Activated CD8-positive, alpha-beta T cell treated with anti-CD3 and anti-CD28 coated beads for 36 hours (primary cell): ENCODE data around the gene PSMD11. TPM values are rescaled to one million over a fixed set of nuclear protein-coding genes. Genes with fewer than 3 reads are reported as not detected.

ENCODE experiments used
- ATAC-seq: fragments of 200-7000 bp; cut with Tn5 transposase; one replicate; pipeline ENCODE4 v1.10.0; 2021; ENCODE audit warnings: mild to moderate bottlenecking, moderate library complexity
- CTCF ChIA-PET: fragments of 350-600 bp; sonication (Branson Sonifier 250); formaldehyde crosslinking; loops from one replicate; lab custom pipeline; 2021; ENCODE audit warnings: antibody characterized with exemption; lab: Charles Lee
- POLR2A ChIA-PET: fragments of 350-600 bp; sonication (Branson Sonifier 250); formaldehyde crosslinking; loops from one replicate; lab custom pipeline; 2021; ENCODE audit warnings: antibody characterized with exemption; lab: Charles Lee
- DNase-seq: peaks from one replicate; pipeline ENCODE4 v3.0.0-alpha.2; 2020
- H3K27ac Mint-ChIP-seq: one replicate; pipeline ENCODE4 v1.8.0; 2021; ENCODE audit warnings: mild to moderate bottlenecking, mixed read lengths
- H3K27me3 Mint-ChIP-seq: one replicate; pipeline ENCODE4 v1.8.0; 2021; ENCODE audit warnings: mixed read lengths
- H3K36me3 Mint-ChIP-seq: one replicate; pipeline ENCODE4 v1.8.0; 2021; ENCODE audit warnings: low read depth, mixed read lengths
- H3K4me1 Mint-ChIP-seq: one replicate; pipeline ENCODE4 v1.8.0; 2021; ENCODE audit warnings: low read depth, mixed read lengths
- H3K4me3 Mint-ChIP-seq: one replicate; pipeline ENCODE4 v1.8.0; 2021; ENCODE audit warnings: mild to moderate bottlenecking, moderate library complexity, mixed read lengths
- H3K9me3 Mint-ChIP-seq: one replicate; pipeline ENCODE4 v1.8.0; 2021; ENCODE audit warnings: mixed read lengths
- intact Hi-C: fragments of 100-400 bp; cut with micrococcal nuclease; formaldehyde crosslinking; loops from one replicate; pipeline ENCODE4 v1.10.0; 2022
- total RNA-seq, 2 experiments: library from RNA; stranded (reverse); gene quantifications; one replicate each; pipeline ENCODE4 v1.2.3, GENCODE V29; 2021
- TF ChIP-seq, protein P1 (sequence below): fragments of 200-600 bp; IDR thresholded peaks from one replicate; pipeline ENCODE4 v1.8.0; 2022; ENCODE audit warnings: antibody characterized with exemption, mild to moderate bottlenecking

PSMD11 gene
- total RNA-seq, 2 experiments from 2014 or later = 119 to 130 TPM

DNA sequence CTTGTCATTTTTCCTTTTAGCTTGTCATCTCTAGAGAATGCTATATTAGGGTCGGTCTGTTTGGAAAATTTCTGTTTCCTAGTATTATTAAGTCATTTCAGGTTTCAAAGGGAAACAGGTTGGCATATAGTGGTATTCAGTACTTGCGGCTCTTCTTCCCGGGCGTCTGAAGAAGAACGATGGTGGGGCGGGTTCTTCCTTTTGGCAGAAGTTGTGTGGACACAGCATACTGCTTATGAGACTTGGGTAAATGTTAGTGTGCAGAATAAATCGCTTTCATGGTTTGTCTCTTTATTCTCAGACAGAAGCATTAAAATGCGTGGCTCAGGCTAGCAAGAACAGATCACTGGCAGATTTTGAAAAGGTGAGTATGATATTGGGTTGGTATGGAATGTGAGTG lies 32.9 kb downstream of the PSMD11 start:
- peak overlapping the region; percentile 2 for H3K27ac Mint-ChIP-seq
- POLR2A ChIA-PET = no interaction called here
- CTCF ChIA-PET = interaction anchor here (1.3 to 3.7 kb wide), 3 partner anchors 10 to 15 kb away, joined by 3 to 29 read pairs (median 24); partner anchors contain the start of gene CDK5R1

DNA sequence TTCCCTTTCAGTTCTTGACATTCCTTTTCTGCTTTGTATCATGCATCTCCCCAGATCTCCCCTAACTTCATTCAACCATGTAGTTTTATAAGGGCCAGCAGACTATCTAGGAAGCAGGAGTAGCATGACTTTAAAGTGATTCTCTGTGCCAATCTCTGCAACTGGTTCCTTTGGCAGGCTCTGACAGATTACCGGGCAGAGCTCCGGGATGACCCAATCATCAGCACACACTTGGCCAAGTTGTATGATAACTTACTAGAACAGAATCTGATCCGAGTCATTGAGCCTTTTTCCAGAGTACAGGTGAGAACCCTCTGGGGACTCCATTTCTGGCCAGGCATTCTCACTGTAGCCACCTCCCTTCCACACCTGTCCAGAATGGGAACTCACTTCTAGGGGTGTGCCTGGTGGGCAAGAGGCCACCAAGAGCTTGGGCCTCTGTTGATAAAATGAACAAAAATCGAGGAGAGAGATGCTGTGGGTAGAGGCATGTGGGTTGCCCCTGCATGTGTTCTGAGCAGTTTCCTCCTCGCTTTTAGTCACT lies 34.8 kb downstream of the PSMD11 start:
- DNase-seq = no peak
- no peaks in the 10 kb centered on the region for H3K27me3 Mint-ChIP-seq
- no peak overlapping the region for H3K4me3 Mint-ChIP-seq
- ATAC-seq = no peak
- H3K9me3 Mint-ChIP-seq = no peaks in the 10 kb centered on the region
- CTCF ChIA-PET = interaction anchor here (0.8 to 3.7 kb wide), 3 partner anchors 15 to 35 kb away, joined by 3 to 29 read pairs (median 3); partner anchors contain the start of gene PSMD11
- peak overlapping the region; percentile 32 for H3K27ac Mint-ChIP-seq
- H3K36me3 Mint-ChIP-seq = peaks cover 55% of the 10 kb centered on the region
- intact Hi-C loops = no loop called here
- TF ChIP-seq, protein P1, sequence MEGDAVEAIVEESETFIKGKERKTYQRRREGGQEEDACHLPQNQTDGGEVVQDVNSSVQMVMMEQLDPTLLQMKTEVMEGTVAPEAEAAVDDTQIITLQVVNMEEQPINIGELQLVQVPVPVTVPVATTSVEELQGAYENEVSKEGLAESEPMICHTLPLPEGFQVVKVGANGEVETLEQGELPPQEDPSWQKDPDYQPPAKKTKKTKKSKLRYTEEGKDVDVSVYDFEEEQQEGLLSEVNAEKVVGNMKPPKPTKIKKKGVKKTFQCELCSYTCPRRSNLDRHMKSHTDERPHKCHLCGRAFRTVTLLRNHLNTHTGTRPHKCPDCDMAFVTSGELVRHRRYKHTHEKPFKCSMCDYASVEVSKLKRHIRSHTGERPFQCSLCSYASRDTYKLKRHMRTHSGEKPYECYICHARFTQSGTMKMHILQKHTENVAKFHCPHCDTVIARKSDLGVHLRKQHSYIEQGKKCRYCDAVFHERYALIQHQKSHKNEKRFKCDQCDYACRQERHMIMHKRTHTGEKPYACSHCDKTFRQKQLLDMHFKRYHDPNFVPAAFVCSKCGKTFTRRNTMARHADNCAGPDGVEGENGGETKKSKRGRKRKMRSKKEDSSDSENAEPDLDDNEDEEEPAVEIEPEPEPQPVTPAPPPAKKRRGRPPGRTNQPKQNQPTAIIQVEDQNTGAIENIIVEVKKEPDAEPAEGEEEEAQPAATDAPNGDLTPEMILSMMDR = no peak
- POLR2A ChIA-PET = no interaction called here
- H3K4me1 Mint-ChIP-seq = peaks cover 10% of the 10 kb centered on the region

More for the DNA sequence above, 32.9 kb downstream of the PSMD11 start:
- TF ChIP-seq, protein P1 = no peak
- intact Hi-C loops = no loop called here
- Mint-ChIP-seq H3K9me3 (no peaks in the 10 kb centered on the region), H3K4me3 (no peak overlapping the region), H3K4me1 (no peaks in the 10 kb centered on the region), H3K36me3 (peaks cover 61% of the 10 kb centered on the region), H3K27me3 (no peaks in the 10 kb centered on the region)
- no peak for DNase-seq
- ATAC-seq = no peak

DNA sequence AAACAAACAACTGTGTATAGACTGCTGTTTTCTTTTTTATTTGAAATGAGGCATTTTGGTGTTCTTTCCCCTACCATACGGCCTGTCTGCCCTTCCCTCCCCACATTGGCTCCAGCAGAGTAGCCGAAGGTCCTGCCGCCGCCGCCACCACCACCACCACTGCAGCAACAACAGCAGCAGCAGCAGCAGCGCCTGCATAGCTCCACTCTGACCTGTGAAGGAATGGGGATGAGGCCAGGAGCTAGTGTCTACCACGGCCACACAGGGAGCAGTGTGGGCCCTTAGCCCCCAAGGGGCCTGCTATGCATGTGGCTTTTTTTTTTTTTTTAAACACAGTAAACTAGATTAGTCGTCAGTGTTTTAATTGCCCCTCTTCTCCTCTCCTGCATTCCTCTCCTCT lies 36.9 kb downstream of the PSMD11 start:
- ChIA-PET CTCF (interaction anchor here (0.6 to 7.3 kb wide), 3 partner anchors 18 to 274 kb away, joined by 3 to 70 read pairs (median 3); no protein-coding TSS in a partner anchor), POLR2A (interaction anchor here (1.9 kb wide), 1 partner anchor 12 kb away, joined by 6 read pairs; no protein-coding TSS in a partner anchor)
- DNase-seq = no peak
- Mint-ChIP-seq H3K36me3 (peaks cover 43% of the 10 kb centered on the region), H3K27ac (peak overlapping the region; percentile 74), H3K4me1 (peaks cover 15% of the 10 kb centered on the region), H3K4me3 (no peak overlapping the region), H3K27me3 (no peaks in the 10 kb centered on the region), H3K9me3 (no peaks in the 10 kb centered on the region)
- intact Hi-C loops = loop anchor here (5.0 to 10.0 kb wide), 2 partner anchors 126 to 274 kb away; no protein-coding TSS in a partner anchor
- ATAC-seq = no peak
- TF ChIP-seq, protein P1 = no peak

DNA sequence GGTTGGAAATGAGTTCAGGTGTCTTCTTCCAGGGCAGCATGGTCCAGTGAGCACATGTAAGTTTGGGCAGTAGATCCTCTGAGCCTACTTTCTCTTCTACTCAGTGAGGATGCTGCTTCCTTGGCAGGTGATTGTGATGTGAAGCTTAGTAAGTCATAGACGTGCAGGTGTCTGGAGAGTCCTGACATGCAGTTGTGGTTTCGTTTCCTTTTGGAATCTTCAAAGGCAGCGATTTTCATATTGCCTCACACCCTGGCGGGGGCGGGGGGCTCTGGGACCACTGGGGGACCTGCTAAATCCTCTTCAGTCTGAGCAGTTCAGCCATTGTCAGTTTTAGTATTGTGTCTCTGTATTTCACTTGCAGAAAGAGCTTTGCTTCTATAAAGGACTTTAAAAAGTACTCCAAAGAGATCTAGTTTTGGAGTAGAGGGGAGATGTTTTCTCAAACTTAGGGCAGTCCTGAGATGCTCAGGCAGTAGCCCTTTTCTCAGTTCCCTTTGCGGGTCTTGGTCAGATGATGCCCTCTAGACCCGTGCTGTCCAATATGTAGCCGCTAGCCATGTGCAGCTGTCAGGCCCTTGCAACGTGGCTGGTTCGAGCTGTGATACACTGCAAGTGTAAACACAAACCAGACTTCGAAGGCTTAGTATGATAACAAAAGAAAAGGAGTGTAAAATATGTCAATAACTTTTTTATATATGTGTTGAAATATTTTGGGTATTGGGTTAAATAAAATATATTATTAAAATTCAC lies 38.4 kb downstream of the PSMD11 start:
- Mint-ChIP-seq H3K36me3 (peaks cover 34% of the 10 kb centered on the region), H3K4me1 (peaks cover 18% of the 10 kb centered on the region), H3K27me3 (no peaks in the 10 kb centered on the region), H3K9me3 (no peaks in the 10 kb centered on the region), H3K27ac (peak overlapping the region; percentile 64), H3K4me3 (no peak overlapping the region)
- TF ChIP-seq, protein P1 = no peak
- DNase-seq = no peak
- intact Hi-C loops = loop anchor here (5.0 to 10.0 kb wide), 2 partner anchors 125 to 272 kb away; no protein-coding TSS in a partner anchor
- ATAC-seq = no peak
- POLR2A ChIA-PET = interaction anchor here (0.6 to 2.2 kb wide), 7 partner anchors 13 to 29 kb away, joined by 3 to 8 read pairs (median 4); no protein-coding TSS in a partner anchor
- CTCF ChIA-PET = interaction anchor here (0.6 to 7.3 kb wide), 19 partner anchors 12 to 272 kb away, joined by 3 to 70 read pairs (median 5); no protein-coding TSS in a partner anchor
